ENCODE results near the gene LMO7. TPM values are rescaled to one million over a fixed set of nuclear protein-coding genes. Genes with fewer than 3 reads are reported as not detected.

Gene LMO7
- total and polyA plus RNA-seq, 8 donors = 14.7 to 50.4 (median 29.1) TPM

- WGBS, 2 donors = 76% methylated on average over 3 of the region's 3 CpGs
- intact Hi-C loops (cut with DNase I) = no loop called here
- peak in 2 of 4 donors; percentile 33 to 46 for ATAC-seq
- H3K4me3 ChIP-seq = no peak overlapping the region
- no peaks in the 10 kb centered on the region for H3K9me3 ChIP-seq
- DNase-seq = no peak
- H3K4me1 ChIP-seq = peaks cover 0 to 9% (median 7%) of the 10 kb centered on the region in 3 donors
- FAIRE-seq = no peak
- no peak for TF ChIP-seq CTCF (IDR thresholded peaks at IDR 0.05)
- H3K27me3 ChIP-seq = no peaks in the 10 kb centered on the region
- H3K27ac ChIP-seq = no peak overlapping the region
- H3K36me3 ChIP-seq = no peaks in the 10 kb centered on the region
Observed at GRCh38 chr13:75813323-75813722, 177.2 kb downstream of the LMO7 start.

GRCh38 chr13:75818179-75818967, 182.2 kb downstream of the LMO7 start:
- no peak for TF ChIP-seq CTCF (IDR thresholded peaks at IDR 0.05)
- intact Hi-C loops (cut with DNase I) = no loop called here
- Histone ChIP-seq H3K4me3 (no peak overlapping the region), H3K4me1 (no peaks in the 10 kb centered on the region), H3K27ac (no peak overlapping the region), H3K36me3 (peaks cover 0 to 9% (median 2%) of the 10 kb centered on the region in 3 donors), H3K27me3 (no peaks in the 10 kb centered on the region), H3K9me3 (no peaks in the 10 kb centered on the region)
- DNase-seq = no peak
- WGBS, 2 donors = 82 to 87% methylated on average over 9 of the region's 9 CpGs
- no peak for FAIRE-seq
- no peak for ATAC-seq

DNA sequence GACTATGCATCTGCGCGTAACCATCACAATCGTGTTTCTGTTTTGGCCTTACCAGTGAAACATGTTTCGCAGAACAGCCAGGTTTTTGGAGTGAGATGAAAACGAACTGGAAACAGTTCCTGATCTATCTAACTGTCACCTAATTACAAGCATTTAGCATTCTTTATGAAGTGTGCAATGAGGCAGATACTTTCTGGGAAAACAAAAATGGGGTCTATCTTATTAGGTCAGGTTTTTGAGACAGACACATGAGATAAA, 182.8 kb downstream of the LMO7 start:
- intact Hi-C loops (cut with DNase I) = no loop called here
- Histone ChIP-seq H3K4me3 (no peak overlapping the region), H3K4me1 (no peaks in the 10 kb centered on the region), H3K27ac (no peak overlapping the region), H3K27me3 (no peaks in the 10 kb centered on the region), H3K9me3 (no peaks in the 10 kb centered on the region), H3K36me3 (peaks cover 0 to 9% (median 2%) of the 10 kb centered on the region in 3 donors)
- ATAC-seq = no peak
- no peak for FAIRE-seq
- DNase-seq = no peak
- TF ChIP-seq CTCF (IDR thresholded peaks at IDR 0.05) = no peak
- WGBS, 2 donors = 90 to 94% methylated on average over 5 of the region's 5 CpGs

GRCh38 chr13:75825161-75825560, 189.0 kb downstream of the LMO7 start:
- Histone ChIP-seq H3K27ac (no peak overlapping the region), H3K4me3 (no peak overlapping the region), H3K27me3 (no peaks in the 10 kb centered on the region), H3K36me3 (peaks cover 0 to 20% (median 2%) of the 10 kb centered on the region in 3 donors), H3K9me3 (no peaks in the 10 kb centered on the region), H3K4me1 (no peaks in the 10 kb centered on the region)
- no peak for TF ChIP-seq CTCF (IDR thresholded peaks at IDR 0.05)
- ATAC-seq (no peak), FAIRE-seq (no peak), DNase-seq (no peak)
- 92 to 94% methylated on average over 4 of the region's 4 CpGs for WGBS, 2 donors
- intact Hi-C loops (cut with DNase I) = no loop called here

DNA sequence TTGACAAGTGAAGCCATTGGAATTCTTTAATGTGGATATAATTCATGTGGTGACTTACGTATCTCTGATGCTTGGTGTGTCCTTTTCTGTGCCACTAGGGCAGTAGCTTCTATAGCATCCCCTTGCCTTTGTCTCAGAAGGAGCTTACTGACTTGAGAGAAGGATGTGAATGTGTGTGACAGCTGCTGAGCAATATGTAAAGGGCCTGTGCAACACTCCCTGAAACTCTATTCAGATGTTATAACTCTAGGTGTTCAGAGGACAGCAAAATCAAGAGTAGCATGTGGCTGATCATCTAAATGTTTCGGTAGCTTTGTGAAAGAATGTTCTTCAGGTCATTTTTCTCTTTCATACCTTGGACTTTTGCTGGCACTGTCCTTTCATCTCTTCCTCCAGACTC, 189.5 kb downstream of the LMO7 start:
- no peak for ATAC-seq
- 94 to 98% methylated on average over 2 of the region's 2 CpGs for WGBS, 2 donors
- Histone ChIP-seq H3K27me3 (no peaks in the 10 kb centered on the region), H3K27ac (no peak overlapping the region), H3K9me3 (no peaks in the 10 kb centered on the region), H3K4me3 (no peak overlapping the region), H3K4me1 (no peaks in the 10 kb centered on the region), H3K36me3 (peaks cover 0 to 20% (median 1%) of the 10 kb centered on the region in 3 donors)
- intact Hi-C loops (cut with DNase I) = no loop called here
- DNase-seq = no peak
- TF ChIP-seq CTCF (IDR thresholded peaks at IDR 0.05) = no peak
- FAIRE-seq = no peak

Data from pancreas (tissue), 10 donors.